Lung (tissue), 12 donors: ENCODE measurements around the gene GATAD2A. TPM values are rescaled to one million over a fixed set of nuclear protein-coding genes. Genes with fewer than 3 reads are reported as not detected.
A peak's percentile ranks its signal among the peaks of the same experiment; 100 is the strongest.

Experiments used
- ATAC-seq: fragments of 200-7000 bp; cut with Tn5 transposase; one replicate; pipeline ENCODE4 v1.9.1; 2020; ENCODE audit warnings: moderate number of reproducible peaks; ENCODE audit not compliant: insufficient read depth, low FRiP score
- DNase-seq, 3 donors: peaks; one replicate each; pipeline ENCODE4 v3.0.0-alpha.2; 2013 to 2017
- H3K27ac ChIP-seq, 2 donors: one replicate each; pipeline ENCODE4 v1.5.1; 2013; ENCODE audit warnings: mild to moderate bottlenecking in 2 of 2, moderate library complexity in 2 of 2, control low read depth in 1 of 2, inconsistent platforms in 1 of 2, low read depth in 1 of 2, low read length in 1 of 2
- H3K27me3 ChIP-seq, 3 donors: one replicate each; pipeline ENCODE4 v1.5.1; 2013; ENCODE audit warnings: low read length in 2 of 3; ENCODE audit not compliant: control insufficient read depth in 3 of 3, insufficient read depth in 3 of 3
- H3K36me3 ChIP-seq, 4 donors: one replicate each; pipeline ENCODE4 v1.5.1; 2013; ENCODE audit warnings: low read length in 4 of 4, mild to moderate bottlenecking in 1 of 4, moderate library complexity in 1 of 4; ENCODE audit not compliant: control insufficient read depth in 4 of 4, insufficient read depth in 4 of 4
- H3K4me1 ChIP-seq, 5 donors: one replicate each; pipeline ENCODE4 v1.5.1; 2013; ENCODE audit warnings: low read length in 5 of 5, mild to moderate bottlenecking in 2 of 5, moderate library complexity in 1 of 5; ENCODE audit not compliant: control insufficient read depth in 5 of 5, insufficient read depth in 5 of 5
- H3K4me3 ChIP-seq: one replicate; pipeline ENCODE4 v1.5.1; 2013; ENCODE audit warnings: mild to moderate bottlenecking, control low read depth, moderate library complexity
- H3K9ac ChIP-seq, 2 donors: one replicate each; pipeline ENCODE4 v1.5.1; 2013; ENCODE audit warnings: low read length in 2 of 2, control low read depth in 1 of 2; ENCODE audit not compliant: insufficient read depth in 1 of 2
- H3K9me3 ChIP-seq, 4 donors: one replicate each; pipeline ENCODE4 v1.5.1; 2013; ENCODE audit warnings: low read length in 3 of 4, mild to moderate bottlenecking in 1 of 4, moderate library complexity in 1 of 4; ENCODE audit not compliant: control insufficient read depth in 4 of 4, insufficient read depth in 3 of 4
- CTCF ChIP-seq: IDR thresholded peaks from 2 replicates; pipeline ENCODE4 v1.5.1; 2012; ENCODE audit warnings: mild to moderate bottlenecking; ENCODE audit errors: control extremely low read depth, extremely low read depth
- WGBS, 2 donors: extraction: QIAGEN DNeasy Blood & Tissue Kit; methylation state at CpG; one replicate each; pipeline ENCODE4 v1.1.7; 2013; 5-methylcytosine and 5-hydroxymethylcytosine counted together
- polyA plus RNA-seq, 2 donors: library from polyadenylated mRNA; stranded (reverse); fragments of 200-250 nt; gene quantifications; one replicate each; pipeline ENCODE4 v1.2.1, GENCODE V29; 2013
- total RNA-seq, 2 donors: library from RNA; depleted of rRNA in 1 of 2; stranded (reverse); fragments of >200 nt in 1 of 2; gene quantifications; one replicate each; pipeline ENCODE4 v1.2.1, GENCODE V29; 2014 to 2021
- donor health status: control.
- donor health status: control.
- donor health status: Bipolar disorder and iron deficiency.
- donor health status: healthy.
- donor health status: DM: yes; HTN: yes; CAD: no.

The GATAD2A gene
- total and polyA plus RNA-seq, 4 donors = 30.6 to 93.7 (median 37.4) TPM

DNA sequence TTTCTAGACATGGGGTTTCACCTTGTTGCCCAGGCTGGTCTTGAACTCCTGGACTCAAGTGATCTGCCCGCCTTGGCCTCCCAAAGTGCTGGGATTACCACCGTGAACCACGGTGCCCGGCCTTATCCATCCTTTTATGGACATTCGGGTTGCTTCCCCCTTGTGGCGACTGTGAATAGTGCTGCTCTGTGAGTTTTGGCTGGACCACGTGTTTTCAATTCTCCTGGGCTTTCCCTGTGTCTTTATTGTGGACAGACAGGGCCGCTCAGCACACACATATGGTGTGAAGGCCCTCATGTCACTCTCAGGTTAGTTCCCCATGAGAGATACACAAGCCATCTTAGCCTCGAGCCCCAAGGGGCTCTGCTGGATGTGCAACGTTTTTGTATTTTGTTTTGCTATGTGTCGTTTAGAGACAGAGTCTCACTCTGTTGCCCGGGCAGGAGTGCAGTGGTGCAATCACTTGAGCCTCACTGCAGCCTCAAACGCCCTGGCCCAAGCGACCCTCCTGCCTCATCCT is 44.3 kb upstream of the GATAD2A start:
- peak; percentile 78 to 81 (median 80) for DNase-seq
- peaks cover 0 to 9% (median 0%) of the 10 kb centered on the region in 5 donors for H3K4me1 ChIP-seq

GRCh38 chr19:19362075-19362474 is 43.4 kb upstream of the GATAD2A start:
- H3K4me3 ChIP-seq = no peak overlapping the region
- H3K27me3 ChIP-seq = no peaks in the 10 kb centered on the region
- no peaks in the 10 kb centered on the region for H3K9me3 ChIP-seq
- H3K9ac ChIP-seq = no peak overlapping the region
- WGBS, 2 donors = 87 to 91% methylated on average over 4 of the region's 4 CpGs
- no peak overlapping the region for H3K27ac ChIP-seq
- no peak for TF ChIP-seq CTCF
- peaks cover 0 to 5% (median 0%) of the 10 kb centered on the region in 4 donors for H3K36me3 ChIP-seq
- peaks cover 0 to 9% (median 3%) of the 10 kb centered on the region in 5 donors for H3K4me1 ChIP-seq
- DNase-seq (no peak), ATAC-seq (no peak)

More for the DNA sequence above, 44.3 kb upstream of the GATAD2A start:
- Histone ChIP-seq H3K27me3 (no peaks in the 10 kb centered on the region), H3K9ac (peak overlapping the region in 1 of 2 donors; percentile 53), H3K27ac (peak overlapping the region in 1 of 2 donors; percentile 39), H3K4me3 (no peak overlapping the region), H3K36me3 (peaks cover 0 to 15% (median 0%) of the 10 kb centered on the region in 4 donors), H3K9me3 (no peaks in the 10 kb centered on the region)
- ATAC-seq = peak; percentile 84
- peak; percentile 69 for TF ChIP-seq CTCF
- 13 to 14% methylated on average over 14 of the region's 14 CpGs for WGBS, 2 donors

DNA sequence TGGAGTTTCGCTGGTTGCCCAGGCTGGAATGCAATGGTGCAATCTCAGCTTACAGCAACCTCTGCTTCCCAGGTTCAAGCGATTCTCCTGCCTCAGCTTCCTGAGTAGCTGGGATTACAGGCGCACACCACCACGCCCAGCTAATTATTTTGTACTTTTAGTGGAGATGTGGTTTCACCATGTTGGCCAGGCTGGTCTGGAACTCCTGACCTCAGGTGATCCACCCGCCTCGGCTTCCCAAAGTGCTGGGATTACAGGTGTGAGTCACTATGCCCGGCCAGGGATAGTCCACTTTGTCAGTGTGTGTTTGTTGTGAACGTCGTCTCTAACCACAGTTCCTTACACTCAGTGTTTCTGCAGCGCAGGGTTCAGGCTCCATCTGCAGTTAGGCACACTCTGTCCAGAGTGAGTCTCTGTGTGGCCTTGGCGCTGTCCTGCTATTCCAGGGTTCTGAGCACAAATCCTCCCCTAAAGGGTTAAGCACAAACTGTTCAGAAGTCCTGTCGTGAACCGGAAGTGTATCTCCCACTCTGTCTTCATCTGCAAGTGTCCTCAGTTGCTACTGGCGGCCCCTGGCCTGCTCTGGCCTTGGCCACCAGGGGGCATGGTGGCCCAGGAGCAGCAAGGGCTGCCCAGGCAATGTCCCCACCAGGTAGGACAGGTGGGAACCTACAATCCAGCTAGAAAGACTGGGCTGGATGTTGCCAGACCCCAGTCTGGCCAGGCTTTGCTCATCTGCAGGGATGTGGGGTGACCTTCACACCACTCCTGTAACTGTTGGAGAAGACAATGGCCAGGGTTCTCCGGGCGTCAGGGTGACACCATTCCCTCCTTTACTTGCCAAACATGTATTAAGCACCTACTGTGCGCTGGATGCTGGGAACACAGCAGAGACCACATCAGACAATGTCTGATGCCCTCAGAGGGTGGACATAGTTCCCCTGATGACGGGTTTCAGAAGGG is 38.8 kb upstream of the GATAD2A start:
- H3K27ac ChIP-seq = peak overlapping the region in 1 of 2 donors; percentile 32
- peak; percentile 91 for ATAC-seq
- no peak overlapping the region for H3K4me3 ChIP-seq
- H3K36me3 ChIP-seq = no peaks in the 10 kb centered on the region
- TF ChIP-seq CTCF = peak; percentile 84
- H3K9ac ChIP-seq = peak overlapping the region in 1 of 2 donors; percentile 26
- H3K9me3 ChIP-seq = no peaks in the 10 kb centered on the region
- peak; percentile 62 to 74 (median 65) for DNase-seq
- 43% methylated on average over 18 of the region's 18 CpGs for WGBS, 2 donors
- H3K27me3 ChIP-seq = no peaks in the 10 kb centered on the region
- peaks cover 0 to 10% (median 3%) of the 10 kb centered on the region in 5 donors for H3K4me1 ChIP-seq
